PFSK-1 (cell line): ENCODE data around the gene CCDC69.

Experiments used
- POLR2AphosphoS5 ChIP-seq: IDR thresholded peaks from 2 replicates; pipeline ENCODE4 v1.6.1; 2012; ENCODE audit warnings: low read depth, mild to moderate bottlenecking, control low read depth, low read length, moderate library complexity
- SIN3A ChIP-seq: IDR thresholded peaks from 2 replicates; pipeline ENCODE4 v1.6.1; 2012; ENCODE audit warnings: mild to moderate bottlenecking, low read length, moderate library complexity, borderline replicate concordance; ENCODE audit not compliant: insufficient read depth
- TAF1 ChIP-seq: IDR thresholded peaks from 2 replicates; pipeline ENCODE4 v1.6.1; 2012; ENCODE audit warnings: low read length, control low read depth, borderline replicate concordance; ENCODE audit not compliant: insufficient read depth
- TF ChIP-seq, protein P1 (sequence below), 2 experiments: IDR thresholded peaks; 2 replicates each; pipeline versions ENCODE4 v1.6.1 to v1.8.0; 2011 to 2012; ENCODE audit warnings: low read depth in 2 of 2, low read length in 2 of 2, control low read depth in 1 of 2, inconsistent platforms in 1 of 2, mild to moderate bottlenecking in 1 of 2, moderate library complexity in 1 of 2; ENCODE audit not compliant: insufficient read depth in 1 of 2

DNA sequence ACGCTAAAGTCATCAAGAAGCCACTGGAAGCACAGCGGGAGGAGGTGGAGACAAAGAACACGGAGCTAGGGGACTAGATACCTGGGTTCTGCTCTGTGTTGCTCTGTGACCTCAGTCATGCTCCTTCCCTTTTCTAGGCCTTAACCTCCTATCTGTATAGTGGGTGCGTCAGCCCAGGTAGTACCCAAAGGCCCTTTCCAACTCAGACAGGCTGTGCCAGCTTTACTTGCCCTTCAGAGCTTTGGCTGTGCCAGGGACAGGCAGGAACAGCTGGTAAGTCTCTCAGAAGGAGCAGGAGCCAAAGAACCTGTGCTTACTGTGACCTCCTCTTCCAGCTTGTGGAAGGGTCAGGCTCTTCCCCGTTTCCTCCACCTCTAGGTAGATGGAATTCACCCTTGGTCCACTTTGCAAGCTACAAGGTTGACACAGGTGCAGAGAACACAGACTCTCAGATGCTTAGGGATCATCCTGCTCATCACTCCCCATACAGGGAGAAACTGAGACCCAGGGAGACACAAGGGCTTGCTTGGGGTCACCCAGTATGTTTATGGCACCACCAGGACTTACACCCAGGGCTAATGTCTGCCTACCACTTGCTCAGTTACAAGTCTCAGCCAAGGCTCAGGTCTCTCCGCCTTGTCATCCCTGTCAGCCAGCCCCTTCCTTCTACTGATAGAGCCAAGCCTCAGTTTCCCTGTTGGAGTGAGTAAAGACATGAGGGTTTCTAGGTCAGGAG lies 1.7 kb downstream of the CCDC69 start:
- TF ChIP-seq POLR2AphosphoS5 (no peak), SIN3A (no peak), TAF1 (no peak)
- TF ChIP-seq, protein P1, sequence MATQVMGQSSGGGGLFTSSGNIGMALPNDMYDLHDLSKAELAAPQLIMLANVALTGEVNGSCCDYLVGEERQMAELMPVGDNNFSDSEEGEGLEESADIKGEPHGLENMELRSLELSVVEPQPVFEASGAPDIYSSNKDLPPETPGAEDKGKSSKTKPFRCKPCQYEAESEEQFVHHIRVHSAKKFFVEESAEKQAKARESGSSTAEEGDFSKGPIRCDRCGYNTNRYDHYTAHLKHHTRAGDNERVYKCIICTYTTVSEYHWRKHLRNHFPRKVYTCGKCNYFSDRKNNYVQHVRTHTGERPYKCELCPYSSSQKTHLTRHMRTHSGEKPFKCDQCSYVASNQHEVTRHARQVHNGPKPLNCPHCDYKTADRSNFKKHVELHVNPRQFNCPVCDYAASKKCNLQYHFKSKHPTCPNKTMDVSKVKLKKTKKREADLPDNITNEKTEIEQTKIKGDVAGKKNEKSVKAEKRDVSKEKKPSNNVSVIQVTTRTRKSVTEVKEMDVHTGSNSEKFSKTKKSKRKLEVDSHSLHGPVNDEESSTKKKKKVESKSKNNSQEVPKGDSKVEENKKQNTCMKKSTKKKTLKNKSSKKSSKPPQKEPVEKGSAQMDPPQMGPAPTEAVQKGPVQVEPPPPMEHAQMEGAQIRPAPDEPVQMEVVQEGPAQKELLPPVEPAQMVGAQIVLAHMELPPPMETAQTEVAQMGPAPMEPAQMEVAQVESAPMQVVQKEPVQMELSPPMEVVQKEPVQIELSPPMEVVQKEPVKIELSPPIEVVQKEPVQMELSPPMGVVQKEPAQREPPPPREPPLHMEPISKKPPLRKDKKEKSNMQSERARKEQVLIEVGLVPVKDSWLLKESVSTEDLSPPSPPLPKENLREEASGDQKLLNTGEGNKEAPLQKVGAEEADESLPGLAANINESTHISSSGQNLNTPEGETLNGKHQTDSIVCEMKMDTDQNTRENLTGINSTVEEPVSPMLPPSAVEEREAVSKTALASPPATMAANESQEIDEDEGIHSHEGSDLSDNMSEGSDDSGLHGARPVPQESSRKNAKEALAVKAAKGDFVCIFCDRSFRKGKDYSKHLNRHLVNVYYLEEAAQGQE (IDR thresholded peaks at IDR 0.05; ENCODE audit: insufficient read depth in 1 of 2, low read depth in 2 of 2, low read length in 2 of 2): no peak
